ENCODE results near the gene SLC9A6.

- TF ChIP-seq CTCF (IDR thresholded peaks at IDR 0.05; ENCODE audit: extremely low read depth in 1 of 2, insufficient read depth in 1 of 2, low read depth in 1 of 2, low read length in 2 of 2) (no peak), POLR2AphosphoS5 (IDR thresholded peaks at IDR 0.05; ENCODE audit: insufficient read depth, low read depth, low read length) (no peak), POLR2A (IDR thresholded peaks at IDR 0.05; ENCODE audit: low read depth, low read length) (no peak)
Observed at GRCh38 chrX:136034668-136035067, 49.4 kb downstream of the SLC9A6 start.

All from endothelial cell of umbilical vein (primary cell).